NCI-H82 (cell line): ENCODE data around the gene MSL1.
A peak's percentile ranks its signal among the peaks of the same experiment; 100 is the strongest.

Experiments used
- DNase-seq: peaks from one replicate; lab custom pipeline; 2025; lab: John Stamatoyannopoulos, UW

MSL1 gene

DNA sequence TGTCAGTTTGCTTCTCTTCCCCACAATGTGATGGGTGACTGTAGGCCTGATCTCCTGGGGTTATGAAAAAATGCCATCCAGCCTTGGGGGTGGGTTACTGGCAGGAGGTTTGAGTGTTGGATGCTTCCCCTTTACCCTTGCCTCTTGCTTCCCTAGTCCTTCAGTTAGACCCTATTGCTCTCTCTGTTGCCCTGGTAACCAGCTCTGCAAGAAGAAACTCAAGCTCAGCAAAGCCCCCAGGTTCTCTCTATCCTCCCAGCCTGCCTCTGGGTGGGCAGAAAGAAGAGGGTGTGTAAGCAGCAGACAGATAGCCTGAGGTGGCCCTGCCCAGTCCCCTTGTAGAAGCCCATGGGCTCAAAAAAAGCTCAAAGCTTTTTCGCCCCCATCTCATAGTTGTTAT lies 52.7 kb downstream of the MSL1 start:
- no peak for DNase-seq

DNA sequence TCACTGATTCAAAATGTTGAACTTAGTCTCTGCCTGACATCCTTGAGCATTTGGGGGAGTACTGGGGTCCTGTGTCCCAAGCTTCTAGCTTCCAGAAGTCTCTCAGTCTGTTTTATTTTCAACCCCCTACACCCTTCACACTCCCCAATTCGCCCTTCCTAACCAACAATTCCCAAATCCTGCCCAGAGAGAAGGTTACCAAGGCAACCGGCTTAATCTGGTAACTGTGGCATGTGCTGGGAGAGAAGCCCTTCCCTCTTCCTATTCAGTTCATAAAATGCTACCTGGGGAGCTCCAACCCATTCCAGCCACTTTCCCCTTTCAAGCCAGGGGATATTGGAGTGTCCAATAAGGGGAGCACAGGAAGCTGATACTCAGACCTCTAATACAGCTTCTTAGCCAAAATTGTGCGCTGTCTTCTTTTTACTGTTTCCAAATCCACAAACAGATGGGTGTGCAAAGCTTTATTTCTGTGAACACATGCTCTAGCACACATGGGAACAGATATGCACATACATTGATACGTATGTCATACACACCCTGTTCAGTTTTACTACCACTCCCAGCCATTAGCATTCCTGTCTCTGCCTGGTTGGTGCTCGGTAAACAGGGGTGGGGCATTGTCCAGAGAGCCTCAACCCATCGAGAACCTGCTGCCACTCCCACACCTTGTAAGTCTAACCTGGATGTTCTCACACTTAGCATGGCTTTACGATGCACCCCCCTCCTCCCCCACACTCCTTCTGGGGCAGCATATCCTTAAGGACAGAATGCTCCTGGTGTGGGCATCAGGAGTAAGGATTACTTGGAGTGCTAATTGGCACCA lies 54.4 kb downstream of the MSL1 start:
- DNase-seq: peak; percentile 57

DNA sequence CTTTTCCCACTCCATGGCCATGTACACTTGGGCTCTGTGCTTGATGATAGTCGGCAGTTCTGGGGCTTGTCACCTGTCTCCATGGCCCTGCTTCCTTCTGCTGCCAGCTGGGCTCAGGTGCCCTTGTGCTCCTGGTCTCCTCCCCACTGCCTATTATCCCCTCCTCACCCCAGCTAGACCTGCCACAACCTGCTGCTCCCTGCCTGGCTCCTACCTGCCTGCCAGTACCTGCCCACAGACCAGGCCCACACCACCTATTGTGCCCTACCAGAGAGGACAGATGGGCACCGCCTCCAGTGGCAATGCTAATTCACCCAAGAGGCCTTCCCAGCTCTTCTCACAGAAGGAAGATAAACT lies 55.0 kb downstream of the MSL1 start:
- DNase-seq: no peak

DNA sequence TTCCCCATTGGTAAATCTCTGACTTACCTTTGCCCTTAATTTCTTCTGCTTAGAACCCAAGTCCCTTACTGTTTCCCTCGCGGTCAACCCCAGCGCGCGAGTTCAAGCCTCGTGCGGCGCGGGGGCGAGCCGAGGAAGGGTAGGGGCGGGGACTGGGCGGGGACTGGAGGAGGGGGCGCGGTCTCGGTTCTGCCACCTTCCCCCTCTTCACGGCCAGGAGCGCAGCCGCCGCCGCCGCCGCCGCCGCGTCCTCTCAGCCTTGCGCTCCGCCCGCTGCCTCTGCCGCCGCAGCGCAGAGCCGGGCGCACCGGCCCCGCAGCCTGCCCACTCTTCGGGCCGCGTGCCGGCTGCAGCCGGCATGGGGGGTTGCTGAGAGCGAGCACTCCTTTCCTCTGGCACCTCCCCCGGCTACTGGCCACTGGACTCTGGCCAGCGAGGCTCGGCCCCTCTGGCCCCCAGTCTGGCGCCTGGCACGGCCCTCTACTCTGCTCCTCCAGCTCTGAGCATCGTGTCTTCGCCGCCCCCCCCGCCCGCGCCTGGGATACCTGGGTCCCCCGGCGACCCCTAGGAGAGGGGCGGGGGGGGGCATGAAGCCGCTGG lies 55.6 kb downstream of the MSL1 start, which contains the start of gene RAPGEFL1:
Gene RAPGEFL1 (plus strand): TSS at position 196 of the 600 bp plus-strand sequence. CDS start 392 bp downstream, at position 588.
- peak; percentile 89 for DNase-seq

DNA sequence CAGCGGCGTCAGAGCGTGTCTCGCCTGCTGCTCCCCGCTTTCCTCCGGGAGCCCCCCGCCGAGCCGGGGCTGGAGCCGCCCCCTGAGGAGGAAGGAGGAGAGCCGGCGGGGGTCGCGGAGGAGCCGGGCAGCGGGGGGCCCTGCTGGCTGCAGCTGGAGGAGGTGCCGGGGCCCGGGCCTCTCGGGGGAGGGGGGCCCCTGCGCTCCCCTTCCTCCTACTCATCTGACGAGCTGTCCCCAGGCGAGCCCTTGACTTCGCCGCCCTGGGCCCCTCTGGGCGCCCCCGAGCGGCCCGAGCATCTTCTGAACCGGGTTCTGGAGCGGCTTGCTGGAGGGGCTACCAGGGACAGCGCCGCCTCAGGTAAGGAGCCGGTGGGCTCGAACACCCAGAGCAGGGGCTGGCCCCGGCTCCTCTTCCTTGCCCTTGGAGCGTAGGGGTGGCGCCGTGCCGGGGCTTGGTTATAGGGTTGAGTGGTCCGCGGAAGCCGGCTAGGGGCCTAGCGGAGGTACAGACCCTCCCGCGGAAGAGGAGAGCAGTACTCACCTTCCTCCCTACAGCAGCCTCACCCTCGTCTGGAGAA lies 56.3 kb downstream of the MSL1 start:
- no peak for DNase-seq

DNA sequence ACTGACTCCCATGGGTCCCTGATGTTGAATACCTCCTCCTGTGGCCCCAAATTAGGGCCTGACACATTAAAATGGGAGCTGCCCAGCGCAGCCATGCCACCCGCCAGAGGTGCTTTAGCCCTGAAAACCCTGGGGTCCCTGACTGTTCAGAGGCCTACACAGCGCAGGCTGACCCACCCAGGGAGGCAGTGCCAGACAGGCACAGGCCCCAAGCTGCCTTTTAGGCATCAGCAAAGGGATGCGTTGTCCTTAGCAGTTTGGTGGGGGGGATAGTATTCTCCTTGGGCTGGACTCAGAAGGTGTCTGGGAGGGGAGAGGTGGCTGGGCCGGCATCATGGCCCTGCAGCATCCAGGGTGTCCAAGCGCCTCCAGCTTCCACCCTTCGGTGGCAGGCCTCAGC lies 56.9 kb downstream of the MSL1 start:
- no peak for DNase-seq

DNA sequence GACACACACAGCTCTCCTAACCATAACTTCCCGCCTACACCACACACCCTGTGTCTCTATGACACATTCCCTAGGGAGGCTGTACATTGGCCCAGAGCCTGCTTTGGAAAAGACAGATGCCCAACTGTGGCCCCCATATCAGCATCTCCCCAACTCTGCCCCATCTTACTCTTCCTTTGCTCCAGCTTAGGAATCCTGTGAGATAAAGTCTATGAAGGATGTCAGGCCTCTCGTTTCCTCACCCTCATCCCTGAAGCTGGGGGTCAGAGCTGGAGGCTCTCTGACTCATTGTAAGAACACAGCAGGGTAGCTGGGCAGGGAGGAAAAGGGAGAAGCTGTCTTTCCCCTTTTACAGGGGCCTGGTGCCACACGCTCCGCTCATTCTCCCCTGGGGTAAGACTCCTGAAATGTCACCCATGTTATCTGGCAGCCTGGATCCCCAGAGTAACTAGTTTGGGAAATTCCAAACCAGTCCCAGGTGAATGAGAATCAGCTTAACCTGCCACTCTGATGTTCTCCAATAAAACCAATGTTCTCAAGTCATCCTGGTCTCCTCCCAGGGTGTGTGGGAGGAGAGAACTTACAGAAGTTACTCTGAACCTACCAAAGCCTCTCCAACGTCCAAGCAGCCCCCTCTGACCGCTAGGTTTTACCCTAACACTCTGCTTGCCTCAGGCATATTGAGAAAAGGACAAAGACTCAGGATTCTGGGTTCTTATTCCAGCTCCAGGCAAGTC lies 58.3 kb downstream of the MSL1 start:
- DNase-seq: no peak

DNA sequence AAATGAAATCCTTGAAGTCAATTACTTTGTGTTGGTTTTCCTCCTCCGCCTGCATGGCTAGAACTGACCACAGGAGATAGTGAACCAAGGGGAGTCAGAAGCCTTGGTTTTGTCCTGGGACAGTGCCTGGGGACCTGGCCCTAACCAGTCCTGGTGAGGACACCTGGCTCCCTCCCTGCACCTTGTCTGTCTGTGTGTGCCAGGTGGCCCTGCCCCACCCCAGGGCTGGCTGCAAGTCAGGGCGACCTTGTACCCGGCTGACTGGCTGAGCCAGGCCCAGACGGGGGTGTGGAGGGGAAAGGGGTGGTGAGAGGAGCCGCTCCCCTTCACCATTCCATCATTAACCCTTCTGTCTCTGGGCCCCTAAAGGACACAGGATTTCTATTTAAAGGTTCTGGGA lies 58.9 kb downstream of the MSL1 start:
- no peak for DNase-seq

DNA sequence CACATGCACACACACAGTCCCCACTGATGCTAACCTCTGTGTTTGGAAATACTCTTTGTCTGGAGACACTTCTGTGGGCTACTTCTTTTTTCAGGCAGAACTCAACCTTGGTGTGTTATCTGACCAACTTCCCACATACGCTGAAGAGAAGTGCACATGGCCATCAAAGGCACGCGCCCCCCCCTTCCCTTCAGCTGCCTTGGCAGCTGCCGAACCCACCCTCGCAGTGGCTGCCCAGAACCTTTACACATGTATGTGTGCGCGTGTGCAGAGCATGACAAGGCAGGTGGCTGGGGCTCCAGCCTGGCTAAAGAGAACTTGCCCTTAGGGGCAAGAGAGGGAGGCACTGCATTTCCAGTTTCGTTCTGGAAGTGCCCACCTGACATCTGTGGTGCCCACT lies 59.4 kb downstream of the MSL1 start:
- DNase-seq: no peak

DNA sequence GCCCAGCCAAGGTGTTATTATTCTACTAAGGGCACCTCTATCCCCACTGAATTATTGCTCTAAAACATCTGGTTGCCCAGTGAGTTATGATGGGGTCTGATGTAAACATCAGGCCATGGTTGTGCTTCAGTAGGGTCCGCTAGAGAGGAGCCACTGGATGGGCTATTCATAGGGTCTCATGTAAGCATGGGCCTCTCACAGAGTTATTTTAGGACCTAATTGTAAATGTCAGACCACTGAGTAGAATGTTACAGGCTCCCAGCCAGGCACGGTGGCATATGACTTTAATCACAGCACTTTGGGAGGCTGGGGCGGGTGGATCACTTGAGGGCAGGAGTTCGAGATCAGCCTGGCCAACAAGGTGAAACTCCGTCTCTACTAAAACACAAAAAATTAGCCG lies 60.8 kb downstream of the MSL1 start:
- no peak for DNase-seq
